Stimulated activated CD4-positive, alpha-beta T cell treated with anti-CD3 and anti-CD28 coated beads, Interleukin-2, amount 100 ng/mL, for 4 hours (primary cell): ENCODE data around the gene ANKRD44.

Experiments
- DNase-seq: peaks from one replicate; pipeline ENCODE4 v3.0.0-alpha.2; 2020; ENCODE audit warnings: low read depth

The ANKRD44 gene

DNA sequence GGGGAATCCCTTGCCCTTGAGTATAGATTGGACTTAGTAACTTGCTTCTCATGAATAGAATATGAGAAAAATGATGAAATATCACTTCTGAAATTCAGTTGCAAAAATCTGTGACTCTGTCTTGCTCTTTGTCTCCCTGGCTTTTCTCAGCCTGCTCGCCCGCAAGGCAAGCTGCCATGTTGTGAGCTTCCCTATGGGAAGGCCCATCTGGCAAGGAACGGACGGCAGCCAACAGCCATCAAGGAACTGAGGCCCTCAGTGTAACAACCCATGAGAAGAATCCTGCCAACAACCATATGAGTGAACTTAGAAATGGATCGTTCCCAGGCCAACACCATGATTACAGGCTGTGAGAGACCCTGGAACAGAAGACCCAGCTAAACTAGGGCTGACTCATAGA is 325.7 kb downstream of the ANKRD44 start:
- no peak for DNase-seq

DNA sequence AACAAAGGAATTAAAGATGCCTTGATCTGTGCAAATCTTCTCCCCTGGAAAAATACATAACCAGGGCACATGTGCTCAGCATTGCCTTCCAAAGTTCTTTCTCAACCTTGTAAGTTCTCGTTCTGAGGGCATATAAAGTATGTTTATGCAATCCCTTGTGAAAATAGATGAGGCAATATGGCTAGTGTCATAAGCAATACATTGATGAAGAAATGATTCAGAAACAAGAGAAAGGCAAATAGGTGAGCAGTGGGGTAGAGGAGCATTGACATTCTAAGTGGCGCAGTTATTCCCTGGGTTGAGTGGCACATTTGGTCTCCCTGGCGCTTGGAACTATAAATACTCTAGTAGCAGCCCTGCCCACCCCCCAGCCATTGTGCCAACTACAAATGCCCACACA is 326.6 kb downstream of the ANKRD44 start:
- no peak for DNase-seq

DNA sequence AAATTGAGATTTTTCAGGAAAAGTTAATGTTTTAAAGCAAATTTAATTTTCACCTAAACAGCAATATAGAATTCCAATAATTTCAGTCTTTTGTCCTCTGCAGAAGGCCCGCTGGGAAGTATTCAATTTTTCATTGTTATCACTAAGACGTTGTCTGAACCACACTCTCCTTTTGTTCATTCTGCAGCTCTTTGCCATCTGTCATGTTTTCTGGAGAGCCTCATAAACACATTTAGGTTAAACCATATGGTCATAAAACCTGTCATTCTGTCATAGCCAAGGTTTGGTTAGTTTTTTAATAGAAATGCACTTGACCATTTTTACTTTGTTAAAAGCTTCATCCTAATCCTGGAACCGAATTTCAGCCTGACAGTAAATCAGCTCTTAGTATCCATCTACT is 330.1 kb downstream of the ANKRD44 start:
- DNase-seq: no peak

DNA sequence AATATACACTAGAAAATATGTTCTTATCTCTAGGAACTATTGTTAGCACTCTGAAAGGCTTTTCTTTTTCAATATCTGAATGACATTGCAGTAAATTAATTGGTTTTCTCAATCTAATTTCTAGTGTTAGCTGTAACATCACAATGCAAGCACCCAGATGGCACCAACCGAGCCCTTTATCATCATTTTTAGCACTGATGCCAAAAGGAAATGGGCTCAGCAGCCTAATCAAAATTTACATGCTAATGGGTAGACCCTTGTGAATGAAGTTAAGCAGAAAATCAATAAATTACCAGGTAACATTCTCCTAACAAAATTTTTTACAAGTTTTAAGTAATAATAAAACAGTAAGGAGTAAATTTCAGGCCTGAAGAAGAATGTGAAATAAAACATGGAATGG is 330.6 kb downstream of the ANKRD44 start:
- no peak for DNase-seq

DNA sequence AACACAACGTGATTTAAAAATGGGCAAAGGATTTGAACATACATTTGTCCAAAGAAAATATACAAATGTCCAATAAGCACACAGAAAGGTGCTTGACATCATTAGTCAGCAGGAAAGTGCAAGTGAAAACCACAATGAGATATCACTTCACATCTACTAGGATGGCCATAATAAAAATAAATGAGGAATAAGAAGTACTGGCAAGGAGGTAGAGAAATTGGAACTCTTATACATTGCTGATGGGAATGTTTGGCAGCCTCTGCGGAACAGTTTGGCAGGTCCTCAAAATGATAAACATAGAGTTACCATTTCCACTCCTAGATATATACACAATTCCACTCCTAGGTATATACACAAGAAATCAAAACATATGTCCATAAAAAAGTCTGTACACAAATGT is 333.1 kb downstream of the ANKRD44 start:
- no peak for DNase-seq

DNA sequence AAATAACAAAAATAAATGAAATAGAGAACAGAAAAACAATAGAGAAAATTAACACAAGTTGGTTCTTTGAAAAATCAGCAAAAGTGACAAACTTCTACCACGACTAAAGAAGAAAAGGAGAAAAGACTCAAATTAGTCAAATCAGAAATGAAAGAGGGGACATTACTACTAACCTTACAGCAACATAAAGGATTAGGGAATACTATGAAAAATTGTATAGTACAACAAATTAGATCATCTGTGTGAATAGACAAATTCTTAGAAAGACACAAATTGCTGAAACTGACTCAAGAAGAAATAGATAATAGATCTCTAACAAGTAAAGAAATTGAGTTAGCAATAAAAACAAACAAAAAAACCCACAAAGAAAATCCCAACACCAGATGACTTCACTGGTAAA is 335.6 kb downstream of the ANKRD44 start:
- DNase-seq: no peak

DNA sequence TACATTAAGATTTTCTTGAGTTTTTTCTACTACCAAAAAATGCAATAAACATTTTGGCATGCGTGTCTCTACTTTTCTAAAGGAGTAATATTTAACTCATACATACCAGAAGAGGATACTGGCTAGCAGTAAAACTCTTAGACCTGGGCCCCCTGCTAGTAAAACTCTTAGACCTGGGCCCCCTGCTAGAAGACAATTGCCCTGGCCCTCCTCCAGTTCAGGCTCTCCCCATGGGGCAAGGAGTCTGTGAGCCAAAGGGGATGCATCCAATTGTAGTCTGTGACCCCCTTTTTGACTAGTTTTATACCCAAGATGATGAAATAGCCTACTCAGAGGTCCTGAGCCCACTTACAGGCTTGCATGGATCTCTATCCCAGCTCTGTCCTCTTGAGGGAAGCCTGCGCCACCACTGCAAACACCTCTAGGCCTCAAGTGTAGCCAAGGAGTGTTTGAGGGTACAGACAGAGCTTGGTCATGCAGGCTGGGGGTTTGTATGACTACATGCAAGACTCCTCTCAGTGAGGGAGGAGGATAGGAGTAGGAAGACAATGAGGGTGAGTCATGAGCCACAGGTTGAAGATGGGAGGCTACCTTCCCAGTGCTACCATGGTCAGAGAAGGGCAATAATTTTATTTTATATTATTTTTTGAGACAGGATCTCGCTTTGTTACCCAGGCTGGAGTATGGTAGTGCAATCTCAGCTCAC is 338.9 kb downstream of the ANKRD44 start:
- DNase-seq: no peak

DNA sequence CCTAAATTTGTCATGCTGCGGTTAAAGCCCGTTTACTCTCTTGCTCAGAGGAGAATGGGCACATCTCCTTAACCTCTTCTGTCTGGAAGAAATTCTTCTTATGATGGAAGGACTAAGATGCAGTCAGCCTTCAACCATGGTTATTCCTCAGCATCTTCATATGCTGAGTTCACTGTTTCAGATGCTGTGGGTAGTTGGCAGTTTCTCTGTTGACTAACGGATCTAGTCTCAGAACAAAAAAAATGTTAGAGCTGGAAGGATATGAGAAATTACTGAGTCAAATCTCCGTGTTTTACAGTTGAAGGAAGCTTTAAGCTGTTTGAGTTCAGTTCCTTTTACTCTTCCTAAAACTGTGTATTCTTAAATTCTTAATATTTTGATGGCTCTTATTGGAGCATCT is 340.5 kb downstream of the ANKRD44 start:
- DNase-seq: no peak

DNA sequence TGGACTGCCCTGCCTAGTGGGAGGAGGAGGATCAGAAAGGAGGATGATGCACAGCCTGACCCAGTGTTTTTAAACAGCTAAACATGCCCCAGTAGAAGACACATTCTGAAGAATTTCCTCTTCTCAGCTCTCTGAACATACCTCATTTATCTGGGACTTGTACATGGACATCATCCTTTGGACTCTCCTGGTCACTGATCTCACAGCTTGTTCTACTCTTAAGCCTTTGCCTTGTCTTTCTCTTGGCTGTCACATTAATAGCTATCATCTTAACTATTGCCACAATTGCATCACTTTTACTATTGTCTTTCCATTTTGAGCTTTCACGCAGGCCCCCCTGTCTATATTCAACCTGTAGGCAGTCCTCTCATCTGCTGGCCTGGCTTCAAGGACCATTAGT is 342.1 kb downstream of the ANKRD44 start:
- DNase-seq: no peak

DNA sequence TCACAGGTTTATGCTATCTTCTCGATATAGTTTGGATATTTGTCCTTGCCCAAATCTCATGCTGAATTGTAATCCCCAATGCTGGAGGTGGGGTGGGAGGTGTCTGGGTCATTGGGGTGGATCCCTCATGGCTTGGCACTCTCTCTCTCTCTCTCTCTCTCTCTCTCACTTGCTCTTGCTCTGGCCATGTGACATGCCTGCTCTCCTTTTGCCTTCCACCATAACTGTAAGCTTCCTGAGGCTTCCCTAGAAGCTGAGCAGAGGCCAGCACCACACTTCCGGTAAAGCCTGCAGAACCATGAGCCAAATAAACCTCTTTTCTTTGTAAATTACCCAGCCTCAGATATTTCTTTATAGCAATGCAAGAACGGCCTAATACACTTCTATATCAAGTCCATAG is 342.8 kb downstream of the ANKRD44 start:
- no peak for DNase-seq

DNA sequence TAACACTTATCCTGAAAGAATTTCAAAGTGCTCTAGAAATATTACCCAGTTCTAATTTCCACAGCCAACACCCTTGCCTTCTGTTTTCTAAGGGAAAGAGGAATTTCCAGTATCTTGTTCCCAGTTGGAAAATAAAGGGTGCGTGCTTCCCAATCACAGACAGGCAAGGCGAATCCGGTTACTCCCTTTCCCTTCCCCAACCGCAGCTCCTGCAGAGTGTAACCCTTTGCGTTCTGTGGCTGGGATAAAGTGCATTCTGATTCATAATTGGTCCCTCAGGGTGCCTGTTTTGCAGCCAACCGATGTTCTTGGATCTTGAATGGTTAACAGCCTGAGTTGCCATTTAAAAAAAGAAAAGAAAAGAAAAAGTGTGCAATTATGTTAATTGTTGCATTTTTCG is 343.5 kb downstream of the ANKRD44 start:
- DNase-seq: no peak

DNA sequence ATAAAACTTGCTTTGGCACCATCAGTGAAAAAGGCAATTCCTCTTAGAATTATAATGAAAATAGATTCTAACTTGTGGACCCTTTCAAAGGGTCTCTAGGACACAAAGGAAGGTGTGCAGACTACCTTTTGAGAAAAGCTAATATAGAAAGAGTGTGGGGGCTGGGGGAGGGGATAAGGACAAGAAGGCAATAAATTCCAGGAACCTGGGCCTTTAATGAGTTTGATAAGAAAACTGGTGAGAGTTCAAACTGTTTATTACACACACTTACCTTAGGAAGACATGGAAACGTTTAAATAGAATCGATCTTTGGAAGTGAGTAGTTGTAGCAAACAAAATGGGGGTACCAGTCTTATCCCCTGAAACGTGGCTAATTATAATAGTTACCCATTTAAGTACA is 344.5 kb downstream of the ANKRD44 start:
- DNase-seq: no peak

DNA sequence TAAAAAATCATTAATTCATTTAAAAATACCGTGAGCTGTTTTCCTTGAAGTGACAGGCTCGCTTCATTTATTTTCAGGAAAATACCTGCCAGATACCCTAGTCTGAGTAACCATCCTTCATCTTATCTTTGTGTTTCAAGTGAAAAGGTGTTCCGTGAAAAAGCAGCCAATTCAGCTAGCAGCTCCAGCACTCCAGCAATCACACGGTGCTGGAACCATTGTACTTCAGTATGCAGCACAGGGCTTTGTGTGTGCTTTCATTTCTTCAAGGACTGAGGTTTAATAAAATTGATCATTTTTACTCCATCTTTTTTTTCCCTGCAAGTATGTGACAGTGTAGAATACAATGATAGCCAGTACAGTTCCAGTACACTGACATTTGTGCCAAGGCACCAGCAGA is 344.9 kb downstream of the ANKRD44 start:
- no peak for DNase-seq

DNA sequence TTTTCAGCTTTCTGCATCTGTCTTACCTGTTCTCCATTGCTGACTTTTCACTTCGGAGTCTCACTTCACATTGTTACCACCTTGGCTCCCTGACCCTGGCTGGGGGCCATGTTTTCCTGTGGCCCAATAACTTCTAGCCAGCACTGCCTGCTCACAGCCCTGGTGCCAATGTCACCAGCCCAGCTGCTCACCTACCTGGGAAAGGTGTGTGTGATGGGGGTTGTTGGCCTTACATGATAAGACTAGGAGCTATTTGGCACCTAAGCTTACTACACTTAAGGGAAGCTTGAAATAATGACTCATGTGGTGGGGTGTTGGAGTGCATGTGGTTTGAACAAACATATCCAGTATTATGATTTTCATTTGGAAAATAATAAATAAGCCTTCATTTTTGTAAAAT is 346.6 kb downstream of the ANKRD44 start:
- no peak for DNase-seq

DNA sequence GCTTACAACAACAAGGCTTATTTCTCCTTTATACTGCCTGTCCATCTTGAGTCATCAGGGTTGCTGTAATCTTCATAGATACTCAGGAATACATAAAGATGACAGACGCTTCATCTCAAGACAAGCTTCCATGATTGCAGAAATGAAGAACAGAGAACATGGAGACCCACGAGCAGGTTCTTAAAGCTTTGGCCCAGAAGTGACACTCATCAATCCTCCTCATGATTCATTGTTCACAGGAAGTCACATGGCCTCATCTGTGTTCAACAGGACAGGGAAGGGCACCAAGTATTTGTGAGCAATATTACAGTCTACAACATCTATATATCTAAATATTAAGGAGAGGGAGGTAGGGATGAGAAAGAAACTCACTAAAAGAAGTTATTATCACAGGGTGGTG is 347.5 kb downstream of the ANKRD44 start:
- no peak for DNase-seq

DNA sequence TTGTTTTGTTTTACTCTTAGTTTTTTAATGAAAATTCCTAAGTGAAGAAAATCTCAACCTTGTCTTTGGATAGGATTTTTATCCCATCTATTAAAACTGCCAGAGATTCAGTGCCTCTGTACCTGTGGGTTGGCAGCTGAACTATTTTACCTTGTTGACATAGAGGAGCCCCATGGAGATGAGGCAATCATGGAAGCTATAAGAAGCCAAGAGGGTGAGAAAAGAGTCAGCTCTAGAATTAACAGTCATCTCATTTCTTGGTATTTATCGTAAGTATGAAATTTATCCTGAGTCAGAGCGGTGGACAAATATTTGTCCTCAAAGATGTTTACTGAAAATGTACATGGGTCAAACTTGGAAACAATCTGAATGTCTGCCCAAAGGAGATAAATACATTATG is 348.3 kb downstream of the ANKRD44 start:
- DNase-seq: no peak

DNA sequence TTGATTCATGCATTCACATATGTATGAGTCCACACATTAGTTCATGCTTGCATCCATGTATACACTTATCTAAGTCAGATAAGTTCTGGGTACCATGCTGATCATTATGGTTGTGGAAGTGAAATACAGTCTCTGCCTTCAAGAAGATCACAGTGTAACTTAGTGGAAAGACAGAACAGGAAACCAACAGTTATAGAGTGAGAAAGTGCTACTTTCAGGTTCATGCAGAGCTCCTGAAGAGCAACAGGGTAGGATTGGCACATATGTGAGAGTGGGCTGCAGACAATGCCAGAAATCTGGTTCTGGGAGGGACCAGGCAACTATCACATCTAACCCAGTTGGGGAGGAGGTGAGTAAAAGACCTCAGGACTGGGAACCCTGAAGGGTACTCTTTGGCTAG is 348.7 kb downstream of the ANKRD44 start:
- DNase-seq: no peak

DNA sequence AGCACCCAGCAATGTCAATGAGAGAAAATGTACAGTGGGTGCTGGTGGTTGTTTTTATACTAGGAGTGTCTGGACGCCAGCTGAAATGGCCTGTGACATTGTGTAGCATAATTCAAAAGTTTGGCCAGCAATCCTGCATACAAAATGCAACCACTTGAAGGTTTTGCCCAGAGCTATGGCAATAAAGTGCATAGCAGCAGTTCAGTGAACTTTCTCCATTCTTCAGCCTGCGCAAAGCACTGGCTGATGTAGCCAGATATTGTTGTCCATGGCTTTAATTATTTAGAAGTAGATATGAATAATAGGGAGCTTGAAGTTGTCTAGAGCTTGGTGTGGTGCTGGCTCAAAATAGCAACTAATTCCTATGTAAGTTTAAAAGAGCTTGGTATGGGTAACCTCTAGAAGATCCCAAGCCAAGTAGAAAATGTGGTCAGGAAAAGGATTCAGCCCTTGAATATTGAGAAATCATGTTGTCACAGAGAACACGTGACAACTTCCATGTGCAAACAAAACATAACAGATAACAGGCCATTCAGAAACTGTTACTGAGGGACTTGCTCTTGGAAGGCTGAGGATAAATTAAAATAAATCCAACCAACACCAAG is 350.7 kb downstream of the ANKRD44 start:
- DNase-seq: no peak

DNA sequence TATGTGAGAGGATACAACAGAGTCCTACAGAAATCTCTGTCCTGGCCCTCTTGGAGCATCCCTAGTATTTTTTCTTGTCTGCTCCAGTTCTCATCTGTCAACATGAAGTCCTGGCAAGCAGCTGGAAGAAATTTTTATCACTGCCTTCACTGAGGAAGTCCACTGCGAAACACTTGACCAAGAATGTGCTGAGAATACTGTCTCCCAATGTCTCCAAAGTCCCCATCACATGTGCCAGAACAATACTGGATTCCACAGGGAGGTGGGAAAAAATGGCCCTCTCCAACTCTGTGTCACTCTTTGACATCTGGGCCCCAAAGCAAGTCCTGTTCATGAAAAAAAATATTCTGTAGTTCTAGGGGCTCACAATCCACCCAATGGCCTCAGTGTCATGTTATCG is 351.3 kb downstream of the ANKRD44 start:
- DNase-seq: no peak

DNA sequence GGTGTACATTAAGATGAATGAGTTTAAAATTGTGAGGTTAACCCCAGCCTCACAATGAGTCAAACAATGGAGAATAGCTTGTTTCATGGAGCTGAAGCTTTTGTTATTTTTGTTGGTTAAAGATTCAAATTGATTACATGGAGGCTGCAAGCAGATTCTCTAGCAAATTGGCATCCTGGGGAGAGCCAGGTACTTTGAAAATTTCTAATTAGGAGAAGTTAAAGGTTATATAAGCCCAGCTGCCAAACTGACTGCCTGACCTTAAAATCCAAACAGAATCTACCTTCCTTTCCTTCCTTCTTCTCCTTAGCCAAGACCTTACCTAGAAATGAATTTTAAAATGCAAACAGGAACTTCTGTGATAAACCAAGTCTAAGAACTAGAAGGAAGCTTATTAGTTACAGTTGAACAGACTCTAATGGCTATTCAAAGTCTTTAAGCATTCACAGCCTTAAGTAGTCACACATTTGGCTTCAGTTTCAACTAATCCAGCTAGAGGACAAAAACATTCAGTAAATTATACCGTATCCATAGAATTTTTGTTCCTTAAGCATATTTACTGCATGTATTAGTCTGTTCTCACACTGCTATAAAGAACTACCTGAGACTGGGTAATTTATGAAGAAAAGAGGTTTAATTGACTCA is 352.6 kb downstream of the ANKRD44 start:
- DNase-seq: no peak

DNA sequence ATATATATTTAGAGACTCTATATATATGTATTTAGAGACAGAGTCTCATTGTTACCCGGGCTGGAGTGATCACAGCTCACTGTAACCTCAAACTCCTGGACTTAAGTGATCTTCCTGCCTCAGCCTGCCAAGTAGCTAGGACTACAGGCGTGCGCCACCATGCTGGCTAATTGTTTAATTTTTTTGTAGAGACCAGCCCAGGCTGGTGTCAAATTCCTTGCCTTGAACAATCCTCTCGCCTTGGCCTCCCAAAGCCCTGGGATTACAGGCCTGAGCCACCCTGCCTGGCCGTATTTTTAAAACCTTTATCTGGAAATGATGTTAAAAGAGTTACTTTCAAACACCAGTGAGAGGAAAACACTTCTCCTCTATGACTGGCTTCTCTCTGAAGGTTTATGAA is 353.1 kb downstream of the ANKRD44 start:
- no peak for DNase-seq

DNA sequence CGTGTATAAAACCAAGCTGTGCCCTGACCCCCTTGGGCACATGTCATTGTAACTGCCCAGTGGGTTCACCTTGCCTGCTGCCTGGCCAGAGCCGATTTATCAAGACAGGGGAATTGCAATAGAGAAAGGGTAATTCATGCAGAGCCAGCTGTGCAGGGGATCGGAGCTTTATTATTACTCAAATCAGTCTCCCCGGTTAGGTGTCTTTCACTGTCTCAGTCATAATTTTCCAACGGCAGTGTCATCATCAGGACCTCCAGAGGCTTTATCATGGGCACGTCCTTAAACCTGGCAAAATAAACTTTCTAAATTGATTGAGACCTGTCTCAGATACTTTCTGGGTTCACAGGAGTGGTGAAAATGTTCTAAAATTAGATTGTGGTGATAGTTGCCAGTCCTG is 354.5 kb downstream of the ANKRD44 start:
- DNase-seq: no peak

DNA sequence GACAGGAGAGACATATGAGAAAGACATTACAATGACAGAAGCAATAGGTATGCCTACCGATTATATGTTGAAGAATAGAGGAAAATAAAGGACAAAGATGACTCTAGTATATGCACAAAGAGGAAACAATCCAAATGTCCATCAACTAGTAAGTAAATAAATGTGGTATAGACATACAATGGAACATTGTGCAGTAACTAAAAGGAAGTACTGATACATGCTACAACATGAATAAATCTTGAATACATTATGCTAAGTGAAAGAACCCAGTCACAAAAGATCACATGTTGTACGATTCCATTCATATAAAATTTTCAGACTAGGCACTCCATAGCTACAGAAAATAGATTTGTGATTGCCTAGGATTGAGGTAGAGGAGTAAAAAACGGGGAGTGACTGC is 355.5 kb downstream of the ANKRD44 start:
- no peak for DNase-seq

DNA sequence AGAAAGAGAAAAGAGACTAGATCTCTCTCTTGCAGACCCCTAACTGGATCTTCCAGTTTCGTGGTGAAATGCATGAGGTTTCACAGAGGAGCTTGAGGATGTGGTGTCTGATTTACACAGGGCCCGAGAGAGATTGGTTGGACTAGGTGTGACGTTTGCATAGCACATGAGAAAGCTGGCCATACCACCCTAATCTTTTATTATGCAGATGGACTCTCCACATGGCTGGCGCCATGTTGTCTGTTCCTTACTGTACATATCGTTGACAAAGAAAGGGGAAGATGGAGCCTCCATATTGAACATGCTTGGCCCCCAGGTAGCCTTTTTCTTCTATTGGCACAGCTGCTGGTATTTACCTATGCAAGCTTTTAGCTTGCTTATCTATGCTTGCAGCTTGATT is 356.6 kb downstream of the ANKRD44 start:
- DNase-seq: no peak
